OCI-LY1 (cell line): ENCODE results near the gene PATE2.

Source experiments
- CTCF ChIP-seq: fragments of 200-600 bp; sonication (generic), shearing (Covaris generic); IDR thresholded peaks from 2 replicates; pipeline ENCODE4 v1.5.1; 2017; ENCODE audit warnings: mild to moderate bottlenecking, antibody characterized with exemption, low read length, moderate library complexity, mixed read lengths
- EZH2 ChIP-seq: fragments of 200-600 bp; sonication (generic), shearing (Covaris generic); IDR thresholded peaks from 2 replicates; pipeline ENCODE4 v1.8.0; 2017; ENCODE audit warnings: borderline replicate concordance, mixed run types, mild to moderate bottlenecking, antibody characterized with exemption, low read length, moderate library complexity, mixed read lengths

- TF ChIP-seq CTCF: no peak
- no peak for TF ChIP-seq EZH2
Observed at GRCh38 chr11:125777309-125777708, 1.3 kb downstream of the PATE2 start.
